ENCODE measurements around the gene PSMB11. TPM values are rescaled to one million over a fixed set of nuclear protein-coding genes. Genes with fewer than 3 reads are reported as not detected.

Gene PSMB11
- polyA plus RNA-seq, 2 donors: not detected

DNA sequence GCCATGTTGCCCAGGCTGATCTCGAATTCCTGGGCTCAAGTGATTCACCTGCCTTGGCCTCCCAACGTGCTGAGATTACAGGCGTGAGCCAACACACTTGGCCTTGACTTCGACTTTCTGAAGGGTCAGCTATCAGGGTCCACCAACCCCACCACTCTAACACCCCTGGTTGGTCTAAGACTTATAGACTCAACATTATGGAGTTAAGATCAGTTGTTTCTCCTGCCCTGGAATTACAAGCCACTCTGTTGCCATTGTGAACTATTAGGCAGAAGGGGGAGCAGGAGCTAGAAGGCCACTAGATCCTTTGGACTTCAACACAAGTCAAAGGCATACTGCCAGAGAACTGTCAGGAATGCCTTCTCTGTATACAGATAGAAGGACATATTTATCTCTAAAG lies 1.9 kb upstream of the PSMB11 start:
- H3K4me3 ChIP-seq (ENCODE audit: low read depth in 1 of 2, low read length in 2 of 2): no peak overlapping the region
- no peaks in the 10 kb centered on the region for H3K9me3 ChIP-seq (ENCODE audit: control insufficient read depth in 2 of 2, insufficient read depth in 1 of 2, low read depth in 1 of 2, low read length in 1 of 2)
- H3K27ac ChIP-seq (ENCODE audit: low read depth in 2 of 2, low read length in 1 of 2): no peak overlapping the region
- H3K27me3 ChIP-seq (ENCODE audit: control insufficient read depth in 1 of 2, insufficient read depth in 2 of 2, low read length in 2 of 2): no peaks in the 10 kb centered on the region
- WGBS, 2 donors: 85 to 87% methylated on average over 4 of the region's 4 CpGs
- no peaks in the 10 kb centered on the region for H3K36me3 ChIP-seq (ENCODE audit: control insufficient read depth in 2 of 2, insufficient read depth in 2 of 2, low read length in 1 of 2)
- no peaks in the 10 kb centered on the region for H3K4me1 ChIP-seq (ENCODE audit: control insufficient read depth in 2 of 2, insufficient read depth in 2 of 2, low read length in 1 of 2)

DNA sequence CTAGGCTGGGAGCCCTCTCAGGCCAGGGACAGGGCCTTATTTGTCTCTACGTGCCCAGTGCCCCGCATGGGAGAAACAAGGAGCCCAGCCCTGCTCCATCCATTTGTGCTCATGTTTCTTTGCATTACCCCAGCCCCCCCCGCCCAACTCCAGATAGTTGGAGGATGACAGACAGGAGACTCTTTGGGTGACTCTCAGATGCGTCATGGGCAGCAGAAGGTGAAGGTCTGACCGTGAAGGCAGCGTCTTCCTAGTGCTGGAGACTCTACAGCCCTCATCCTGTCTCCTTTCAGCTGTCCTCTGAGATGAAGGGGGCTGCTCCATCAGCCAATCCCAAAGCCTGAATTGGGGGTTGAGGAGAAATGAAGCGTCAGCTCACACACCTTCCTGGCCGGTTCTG lies 283 bp upstream of the PSMB11 start:
- no peak overlapping the region for H3K27ac ChIP-seq (ENCODE audit: low read depth in 2 of 2, low read length in 1 of 2)
- WGBS, 2 donors: 82 to 87% methylated on average over 8 of the region's 8 CpGs
- no peaks in the 10 kb centered on the region for H3K36me3 ChIP-seq (ENCODE audit: control insufficient read depth in 2 of 2, insufficient read depth in 2 of 2, low read length in 1 of 2)
- H3K9me3 ChIP-seq (ENCODE audit: control insufficient read depth in 2 of 2, insufficient read depth in 1 of 2, low read depth in 1 of 2, low read length in 1 of 2): no peaks in the 10 kb centered on the region
- no peak overlapping the region for H3K4me3 ChIP-seq (ENCODE audit: low read depth in 1 of 2, low read length in 2 of 2)
- H3K27me3 ChIP-seq (ENCODE audit: control insufficient read depth in 1 of 2, insufficient read depth in 2 of 2, low read length in 2 of 2): no peaks in the 10 kb centered on the region
- no peaks in the 10 kb centered on the region for H3K4me1 ChIP-seq (ENCODE audit: control insufficient read depth in 2 of 2, insufficient read depth in 2 of 2, low read length in 1 of 2)

- Histone ChIP-seq H3K9me3 (ENCODE audit: control insufficient read depth in 2 of 2, insufficient read depth in 1 of 2, low read depth in 1 of 2, low read length in 1 of 2) (no peaks in the 10 kb centered on the region), H3K36me3 (ENCODE audit: control insufficient read depth in 2 of 2, insufficient read depth in 2 of 2, low read length in 1 of 2) (no peaks in the 10 kb centered on the region), H3K27me3 (ENCODE audit: control insufficient read depth in 1 of 2, insufficient read depth in 2 of 2, low read length in 2 of 2) (no peaks in the 10 kb centered on the region), H3K27ac (ENCODE audit: low read depth in 2 of 2, low read length in 1 of 2) (no peak overlapping the region), H3K4me1 (ENCODE audit: control insufficient read depth in 2 of 2, insufficient read depth in 2 of 2, low read length in 1 of 2) (no peaks in the 10 kb centered on the region), H3K4me3 (ENCODE audit: low read depth in 1 of 2, low read length in 2 of 2) (no peak overlapping the region)
- WGBS, 2 donors: 83 to 84% methylated on average over 6 of the region's 6 CpGs
Measured at GRCh38 chr14:23043145-23043544, 1.1 kb downstream of the PSMB11 start.

DNA sequence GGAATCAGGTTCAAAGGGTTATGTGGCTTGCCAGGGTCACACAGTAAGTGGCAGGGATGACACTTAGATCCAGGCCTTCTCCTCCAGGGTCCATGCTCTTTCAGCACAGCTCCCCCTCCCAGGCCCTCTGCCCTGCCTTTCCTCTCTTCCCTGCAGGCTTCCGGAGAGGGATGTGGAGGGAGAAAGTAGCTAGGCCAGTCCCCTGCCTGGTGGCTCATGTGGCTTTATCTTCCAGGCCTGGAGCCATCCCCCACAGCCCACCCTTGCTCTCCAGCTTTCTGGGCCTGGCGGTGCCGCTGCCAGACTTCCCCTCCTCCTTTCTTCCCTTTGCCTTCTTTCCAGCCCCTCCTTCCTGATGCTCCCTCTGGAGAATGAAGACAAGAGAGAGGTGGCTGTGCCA lies 1.7 kb downstream of the PSMB11 start:
- no peak overlapping the region for H3K27ac ChIP-seq (ENCODE audit: low read depth in 2 of 2, low read length in 1 of 2)

GRCh38 chr14:23044840-23045239 lies 2.8 kb downstream of the PSMB11 start:
- Histone ChIP-seq H3K27ac (ENCODE audit: low read depth in 2 of 2, low read length in 1 of 2) (no peak overlapping the region), H3K36me3 (ENCODE audit: control insufficient read depth in 2 of 2, insufficient read depth in 2 of 2, low read length in 1 of 2) (no peaks in the 10 kb centered on the region), H3K27me3 (ENCODE audit: control insufficient read depth in 1 of 2, insufficient read depth in 2 of 2, low read length in 2 of 2) (no peaks in the 10 kb centered on the region), H3K4me1 (ENCODE audit: control insufficient read depth in 2 of 2, insufficient read depth in 2 of 2, low read length in 1 of 2) (no peaks in the 10 kb centered on the region), H3K9me3 (ENCODE audit: control insufficient read depth in 2 of 2, insufficient read depth in 1 of 2, low read depth in 1 of 2, low read length in 1 of 2) (no peaks in the 10 kb centered on the region), H3K4me3 (ENCODE audit: low read depth in 1 of 2, low read length in 2 of 2) (no peak overlapping the region)
- WGBS, 2 donors: 82 to 87% methylated on average over 8 of the region's 8 CpGs

More for the DNA sequence above, 1.7 kb downstream of the PSMB11 start:
- no peak overlapping the region for H3K4me3 ChIP-seq (ENCODE audit: low read depth in 1 of 2, low read length in 2 of 2)
- no peaks in the 10 kb centered on the region for H3K36me3 ChIP-seq (ENCODE audit: control insufficient read depth in 2 of 2, insufficient read depth in 2 of 2, low read length in 1 of 2)
- H3K27me3 ChIP-seq (ENCODE audit: control insufficient read depth in 1 of 2, insufficient read depth in 2 of 2, low read length in 2 of 2): no peaks in the 10 kb centered on the region
- WGBS, 2 donors: 88 to 90% methylated on average over 3 of the region's 3 CpGs
- no peaks in the 10 kb centered on the region for H3K4me1 ChIP-seq (ENCODE audit: control insufficient read depth in 2 of 2, insufficient read depth in 2 of 2, low read length in 1 of 2)
- H3K9me3 ChIP-seq (ENCODE audit: control insufficient read depth in 2 of 2, insufficient read depth in 1 of 2, low read depth in 1 of 2, low read length in 1 of 2): no peaks in the 10 kb centered on the region

DNA sequence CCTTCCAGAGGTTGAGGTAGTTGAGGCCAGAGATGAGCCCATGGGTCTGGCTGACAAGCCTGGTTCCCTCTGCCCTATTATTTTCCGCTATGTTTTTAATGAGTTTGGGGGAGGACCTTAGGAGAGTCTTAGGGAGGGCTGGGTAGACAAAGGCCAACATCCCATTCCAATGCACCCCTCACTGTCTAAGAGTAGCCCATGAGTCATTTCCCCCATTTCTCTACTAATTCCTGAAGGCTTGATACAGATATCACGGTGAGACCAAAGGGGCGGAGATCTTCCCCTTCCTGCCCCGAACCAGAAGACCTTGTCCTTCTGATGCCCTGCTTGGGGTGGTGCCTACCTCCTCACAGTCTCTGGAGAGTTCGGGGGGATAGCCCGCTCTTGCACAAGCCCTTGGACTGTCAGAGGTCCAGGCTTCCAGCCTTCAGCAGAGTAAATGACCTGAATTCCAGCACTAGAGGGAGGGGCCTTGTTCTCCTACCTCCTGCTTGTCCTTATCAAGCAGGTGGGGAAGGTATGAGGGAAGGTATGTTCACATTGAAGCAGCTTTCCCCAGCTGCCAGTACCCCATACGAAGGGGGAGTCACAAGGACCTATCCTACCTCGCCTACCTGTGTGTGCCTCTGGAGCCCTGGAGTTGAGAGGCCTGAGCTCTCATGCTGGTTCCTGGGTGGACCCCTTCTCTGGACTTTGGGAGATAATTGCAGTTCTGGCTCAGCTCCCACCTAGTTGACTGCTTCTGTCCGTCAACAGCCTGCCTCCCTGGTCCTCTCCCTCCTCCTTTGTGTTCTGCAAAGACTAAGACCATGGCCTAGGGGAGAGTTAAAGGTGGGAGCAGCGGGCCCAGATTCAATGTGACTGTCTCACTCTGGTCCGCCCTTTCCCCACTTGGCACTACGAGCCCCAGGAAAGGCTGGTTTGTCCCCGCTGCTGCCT lies 3.7 kb downstream of the PSMB11 start:
- Histone ChIP-seq H3K4me1 (ENCODE audit: control insufficient read depth in 2 of 2, insufficient read depth in 2 of 2, low read length in 1 of 2) (no peaks in the 10 kb centered on the region), H3K36me3 (ENCODE audit: control insufficient read depth in 2 of 2, insufficient read depth in 2 of 2, low read length in 1 of 2) (no peaks in the 10 kb centered on the region), H3K4me3 (ENCODE audit: low read depth in 1 of 2, low read length in 2 of 2) (no peak overlapping the region), H3K27me3 (ENCODE audit: control insufficient read depth in 1 of 2, insufficient read depth in 2 of 2, low read length in 2 of 2) (no peaks in the 10 kb centered on the region), H3K9me3 (ENCODE audit: control insufficient read depth in 2 of 2, insufficient read depth in 1 of 2, low read depth in 1 of 2, low read length in 1 of 2) (no peaks in the 10 kb centered on the region), H3K27ac (ENCODE audit: low read depth in 2 of 2, low read length in 1 of 2) (no peak overlapping the region)
- whole genome bisulfite sequencing, 2 donors: 82 to 85% methylated on average over 13 of the region's 13 CpGs

- Histone ChIP-seq H3K4me3 (ENCODE audit: low read depth in 1 of 2, low read length in 2 of 2) (no peak overlapping the region), H3K4me1 (ENCODE audit: control insufficient read depth in 2 of 2, insufficient read depth in 2 of 2, low read length in 1 of 2) (no peaks in the 10 kb centered on the region), H3K27ac (ENCODE audit: low read depth in 2 of 2, low read length in 1 of 2) (no peak overlapping the region)
Measured at GRCh38 chr14:23047034-23047634, 5.1 kb downstream of the PSMB11 start.

DNA sequence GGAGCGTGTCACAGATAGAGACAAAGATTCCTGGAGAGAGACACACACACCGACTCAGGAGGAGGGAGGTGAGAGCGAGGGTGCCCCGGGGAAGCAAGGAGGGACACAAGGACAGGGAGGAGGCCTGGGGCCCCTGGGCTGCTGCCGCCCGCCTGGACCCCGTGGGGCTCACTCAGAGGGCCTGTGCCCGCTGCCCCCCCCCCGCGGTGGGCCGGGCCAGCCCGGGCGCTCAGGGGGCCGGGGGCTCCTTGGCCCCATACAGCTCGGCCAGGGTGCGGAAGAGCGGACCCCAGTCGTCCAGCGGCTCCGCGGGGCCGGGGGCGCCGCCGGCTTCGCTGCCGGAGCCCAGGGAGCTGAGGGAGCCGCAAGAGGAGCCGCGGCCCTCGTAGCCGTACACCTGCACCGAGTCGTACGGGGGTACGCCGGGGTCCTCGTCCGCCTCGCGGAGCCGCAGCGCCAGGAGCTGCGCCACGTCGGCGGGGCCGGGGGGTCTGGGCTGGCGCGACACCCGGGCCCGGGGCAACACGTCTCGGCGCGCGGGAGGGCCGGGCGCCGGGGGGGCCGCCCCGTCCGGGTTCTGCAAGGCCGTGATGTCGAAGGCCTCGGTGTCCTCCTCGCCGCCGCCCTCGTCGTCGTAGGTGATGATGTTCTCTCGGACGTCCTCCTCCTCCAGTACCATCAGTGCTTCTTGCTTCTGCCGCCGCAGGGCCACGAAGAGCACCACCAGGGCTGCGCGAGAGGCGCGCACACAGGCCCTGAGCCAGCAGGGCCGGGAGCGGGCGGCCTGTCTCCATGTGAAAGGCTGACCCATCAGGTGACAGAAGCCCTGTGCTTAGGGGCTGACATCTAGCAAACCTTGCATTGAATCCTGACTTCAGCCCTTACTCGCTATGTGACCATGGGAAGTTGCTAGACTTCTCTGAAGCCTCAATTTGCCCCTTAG lies 6.0 kb downstream of the PSMB11 start:
- no peak overlapping the region for H3K27ac ChIP-seq (ENCODE audit: low read depth in 2 of 2, low read length in 1 of 2)

More at GRCh38 chr14:23047034-23047634, 5.1 kb downstream of the PSMB11 start:
- WGBS, 2 donors: 67 to 68% methylated on average over 6 of the region's 6 CpGs
- Histone ChIP-seq H3K9me3 (ENCODE audit: control insufficient read depth in 2 of 2, insufficient read depth in 1 of 2, low read depth in 1 of 2, low read length in 1 of 2) (no peaks in the 10 kb centered on the region), H3K36me3 (ENCODE audit: control insufficient read depth in 2 of 2, insufficient read depth in 2 of 2, low read length in 1 of 2) (no peaks in the 10 kb centered on the region), H3K27me3 (ENCODE audit: control insufficient read depth in 1 of 2, insufficient read depth in 2 of 2, low read length in 2 of 2) (no peaks in the 10 kb centered on the region)

DNA sequence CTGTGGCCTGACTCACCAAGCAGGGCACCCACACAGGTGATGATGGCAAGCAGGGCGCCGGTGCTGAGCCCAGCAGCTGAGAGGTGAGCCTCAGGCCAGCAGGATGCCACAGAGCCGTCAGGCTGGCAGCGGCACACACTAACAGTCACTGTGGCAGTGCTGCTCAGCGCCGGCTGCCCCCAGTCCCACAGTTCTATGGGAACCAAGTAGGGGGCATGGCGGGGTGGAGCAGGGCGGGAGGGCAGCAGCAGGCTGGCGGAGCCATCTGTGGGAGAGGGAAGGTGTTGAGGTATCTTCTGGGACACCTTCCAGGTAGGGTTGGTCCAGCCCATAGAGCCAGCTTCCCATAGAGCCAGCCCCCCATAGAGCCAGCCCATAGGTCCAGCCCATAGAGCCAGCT lies 7.0 kb downstream of the PSMB11 start:
- H3K27me3 ChIP-seq (ENCODE audit: control insufficient read depth in 1 of 2, insufficient read depth in 2 of 2, low read length in 2 of 2): no peaks in the 10 kb centered on the region
- no peak overlapping the region for H3K4me3 ChIP-seq (ENCODE audit: low read depth in 1 of 2, low read length in 2 of 2)
- no peaks in the 10 kb centered on the region for H3K36me3 ChIP-seq (ENCODE audit: control insufficient read depth in 2 of 2, insufficient read depth in 2 of 2, low read length in 1 of 2)
- no peaks in the 10 kb centered on the region for H3K9me3 ChIP-seq (ENCODE audit: control insufficient read depth in 2 of 2, insufficient read depth in 1 of 2, low read depth in 1 of 2, low read length in 1 of 2)
- WGBS, 2 donors: 96 to 99% methylated on average over 9 of the region's 9 CpGs
- H3K4me1 ChIP-seq (ENCODE audit: control insufficient read depth in 2 of 2, insufficient read depth in 2 of 2, low read length in 1 of 2): no peaks in the 10 kb centered on the region
- H3K27ac ChIP-seq (ENCODE audit: low read depth in 2 of 2, low read length in 1 of 2): no peak overlapping the region

More for the DNA sequence above, 6.0 kb downstream of the PSMB11 start:
- Histone ChIP-seq H3K4me1 (ENCODE audit: control insufficient read depth in 2 of 2, insufficient read depth in 2 of 2, low read length in 1 of 2) (no peaks in the 10 kb centered on the region), H3K36me3 (ENCODE audit: control insufficient read depth in 2 of 2, insufficient read depth in 2 of 2, low read length in 1 of 2) (no peaks in the 10 kb centered on the region), H3K27me3 (ENCODE audit: control insufficient read depth in 1 of 2, insufficient read depth in 2 of 2, low read length in 2 of 2) (no peaks in the 10 kb centered on the region), H3K4me3 (ENCODE audit: low read depth in 1 of 2, low read length in 2 of 2) (no peak overlapping the region), H3K9me3 (ENCODE audit: control insufficient read depth in 2 of 2, insufficient read depth in 1 of 2, low read depth in 1 of 2, low read length in 1 of 2) (no peaks in the 10 kb centered on the region)
- WGBS, 2 donors: 83 to 85% methylated on average over 65 to 85 of the region's 85 CpGs

All from esophagus (tissue), 2 donors.